HEK293 (cell line): ENCODE measurements around the gene GRK5.

Experiments used
- CTCF ChIA-PET: fragments of 350-600 bp; formaldehyde crosslinking; extraction: SDS; loops from one replicate; lab custom pipeline; 2021; ENCODE audit warnings: antibody characterized with exemption; lab: Yijun Ruan, JAX
- POLR2A ChIA-PET: fragments of 300-600 bp; formaldehyde crosslinking; extraction: SDS; loops from one replicate; lab custom pipeline; 2020; ENCODE audit warnings: antibody characterized with exemption, inconsistent platforms; lab: Yijun Ruan, JAX
- H3K27ac ChIP-seq: fragments of 200-500 bp; sonication (Bioruptor generic); 2 replicates; pipeline ENCODE4 v1.5.1; 2014; ENCODE audit warnings: low read depth, low read length, control low read depth, inconsistent platforms; ENCODE audit errors: extremely low read depth
- H3K36me3 ChIP-seq, 2 experiments: fragments of 200-500 bp in 1 of 2; sonication (Bioruptor generic) in 1 of 2; 1 replicate in 1 of 2; 2 replicates in 1 of 2; pipeline ENCODE4 v1.5.1; 2014 to 2017; ENCODE audit warnings: inconsistent platforms in 2 of 2, low read length in 2 of 2; ENCODE audit not compliant: control insufficient read depth in 2 of 2, insufficient read depth in 1 of 2
- H3K4me1 ChIP-seq: fragments of 200-500 bp; sonication (Bioruptor generic); 2 replicates; pipeline ENCODE4 v1.5.1; 2014; ENCODE audit warnings: mild to moderate bottlenecking, low read length, inconsistent platforms; ENCODE audit not compliant: control insufficient read depth, insufficient read depth
- H3K4me3 ChIP-seq: 2 replicates; pipeline ENCODE4 v1.5.1; 2011; ENCODE audit warnings: low read depth, mild to moderate bottlenecking, control low read depth, low read length, moderate library complexity
- H3K9me3 ChIP-seq: fragments of 200-500 bp; sonication (Bioruptor generic); 2 replicates; pipeline ENCODE4 v1.5.1; 2014; ENCODE audit warnings: low read depth, low read length, inconsistent platforms; ENCODE audit not compliant: control insufficient read depth, insufficient read depth
- FEZF1 ChIP-seq: fragments of 450-650 bp; formaldehyde crosslinking; IDR thresholded peaks from 2 replicates; pipeline ENCODE4 v1.5.1; 2016; ENCODE audit warnings: missing biosample characterization, missing genetic modification characterization
- GLIS1 ChIP-seq: fragments of 450-650 bp; formaldehyde crosslinking; IDR thresholded peaks from 2 replicates; pipeline ENCODE4 v1.5.1; 2016; ENCODE audit warnings: missing biosample characterization, missing genetic modification characterization
- IKZF3 ChIP-seq: fragments of 450-650 bp; IDR thresholded peaks from 2 replicates; pipeline ENCODE4 v1.5.0; 2018; ENCODE audit warnings: missing biosample characterization, mild to moderate bottlenecking, missing genetic modification characterization, moderate library complexity
- INSM2 ChIP-seq: fragments of 450-650 bp; formaldehyde crosslinking; IDR thresholded peaks from 2 replicates; pipeline ENCODE4 v1.5.1; 2016; ENCODE audit warnings: missing biosample characterization, missing genetic modification characterization
- KLF9 ChIP-seq: fragments of 450-650 bp; formaldehyde crosslinking; IDR thresholded peaks from 2 replicates; pipeline ENCODE4 v1.5.1; 2016; ENCODE audit warnings: missing biosample characterization, missing genetic modification characterization, low read depth
- OSR2 ChIP-seq: fragments of 450-650 bp; formaldehyde crosslinking; IDR thresholded peaks from 2 replicates; pipeline ENCODE4 v1.5.1; 2016; ENCODE audit warnings: missing biosample characterization, missing genetic modification characterization
- OVOL3 ChIP-seq: fragments of 450-650 bp; formaldehyde crosslinking; IDR thresholded peaks from 2 replicates; pipeline ENCODE4 v1.5.1; 2016; ENCODE audit warnings: missing biosample characterization, missing genetic modification characterization
- PRDM6 ChIP-seq: fragments of 450-650 bp; formaldehyde crosslinking; IDR thresholded peaks from 2 replicates; pipeline ENCODE4 v1.5.1; 2017; ENCODE audit warnings: missing biosample characterization, missing genetic modification characterization
- SCRT1 ChIP-seq: fragments of 450-650 bp; formaldehyde crosslinking; IDR thresholded peaks from 2 replicates; pipeline ENCODE4 v1.5.1; 2016; ENCODE audit warnings: missing biosample characterization, missing genetic modification characterization, borderline replicate concordance
- SP7 ChIP-seq: fragments of 450-650 bp; formaldehyde crosslinking; IDR thresholded peaks from 2 replicates; pipeline ENCODE4 v1.5.1; 2016; ENCODE audit warnings: missing biosample characterization, missing genetic modification characterization
- TCF7L2 ChIP-seq: IDR thresholded peaks from 2 replicates; pipeline ENCODE4 v1.6.1; 2011; ENCODE audit warnings: low read depth, mild to moderate bottlenecking, inconsistent platforms, low read length, moderate library complexity, borderline replicate concordance
- YY2 ChIP-seq: fragments of 450-650 bp; formaldehyde crosslinking; IDR thresholded peaks from 2 replicates; pipeline ENCODE4 v1.5.1; 2016; ENCODE audit warnings: missing biosample characterization, missing genetic modification characterization
- ZBTB17 ChIP-seq: fragments of 450-650 bp; formaldehyde crosslinking; IDR thresholded peaks from 2 replicates; pipeline ENCODE4 v1.5.1; 2016; ENCODE audit warnings: missing biosample characterization, missing genetic modification characterization
- ZEB2 ChIP-seq: fragments of 450-650 bp; formaldehyde crosslinking; IDR thresholded peaks from 2 replicates; pipeline ENCODE4 v1.5.1; 2016; ENCODE audit warnings: missing biosample characterization, missing genetic modification characterization
- ZNF335 ChIP-seq: fragments of 450-650 bp; formaldehyde crosslinking; conservative IDR thresholded peaks from 2 replicates; pipeline ENCODE4 v1.5.1; 2016; ENCODE audit warnings: missing biosample characterization, missing genetic modification characterization
- ZNF555 ChIP-seq: fragments of 450-650 bp; formaldehyde crosslinking; conservative IDR thresholded peaks from 2 replicates; pipeline ENCODE4 v1.5.1; 2017; ENCODE audit warnings: missing biosample characterization, mild to moderate bottlenecking, missing genetic modification characterization, inconsistent platforms
- ZNF580 ChIP-seq: fragments of 450-650 bp; formaldehyde crosslinking; IDR thresholded peaks from 2 replicates; pipeline ENCODE4 v1.5.1; 2016; ENCODE audit warnings: missing biosample characterization, missing genetic modification characterization
- ZNF600 ChIP-seq: fragments of 450-650 bp; formaldehyde crosslinking; IDR thresholded peaks from 2 replicates; pipeline ENCODE4 v1.5.1; 2016; ENCODE audit warnings: missing biosample characterization, missing genetic modification characterization
- ZNF654 ChIP-seq: fragments of 450-650 bp; formaldehyde crosslinking; IDR thresholded peaks from 2 replicates; pipeline ENCODE4 v1.5.1; 2016; ENCODE audit warnings: low read depth, missing biosample characterization, missing genetic modification characterization
- ZXDB ChIP-seq: fragments of 450-650 bp; formaldehyde crosslinking; IDR thresholded peaks from 2 replicates; pipeline ENCODE4 v1.5.1; 2016; ENCODE audit warnings: missing biosample characterization, missing genetic modification characterization
- TF ChIP-seq, protein P1 (sequence below): fragments of 450-650 bp; formaldehyde crosslinking; IDR thresholded peaks from 2 replicates; pipeline ENCODE4 v1.5.1; 2016; ENCODE audit warnings: missing biosample characterization, missing genetic modification characterization
- TF ChIP-seq, protein P2 (sequence below): fragments of 450-650 bp; formaldehyde crosslinking; IDR thresholded peaks from 2 replicates; pipeline ENCODE4 v1.5.1; 2016; ENCODE audit warnings: missing biosample characterization, missing genetic modification characterization

Gene GRK5

DNA sequence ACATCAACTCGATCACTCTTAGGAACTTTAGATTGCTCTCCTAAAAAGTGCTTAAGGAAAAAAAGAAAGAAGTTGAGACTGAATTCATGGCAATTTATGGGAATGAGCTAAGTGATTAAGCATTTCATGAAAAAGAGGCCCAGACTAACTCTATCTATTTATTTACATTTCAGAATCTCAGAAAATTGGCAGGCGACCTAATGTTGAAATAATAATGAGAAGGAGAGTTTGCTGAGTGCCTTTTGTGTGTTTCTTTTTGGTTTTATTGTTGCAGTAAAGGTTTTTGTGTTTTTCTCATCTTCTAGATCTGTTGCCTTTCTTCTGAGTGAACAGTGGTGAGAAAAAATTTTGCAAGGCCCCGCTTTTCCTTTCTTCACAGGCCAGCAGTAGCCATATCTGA, 3.8 kb downstream of the GRK5 start (continued):
- TF ChIP-seq OVOL3 (tag by site-specific recombination) (peak; percentile 83), PRDM6 (tag by site-specific recombination) (peak; percentile 100), ZXDB (tag by site-specific recombination) (peak; percentile 78), INSM2 (peak; percentile 15; the same call in 1 of the 2 replicates), ZNF654 (tag by site-specific recombination) (peak; percentile 10; the same call in 1 of the 2 replicates), FEZF1 (peak; percentile 94), TCF7L2 (0 out of 2 replicates have a peak, but pooled peaks have one; percentile 34), ZNF555 (no peak), OSR2 (tag by site-specific recombination) (peak; percentile 50; the same call in 1 of the 2 replicates)
- TF ChIP-seq, protein P1, sequence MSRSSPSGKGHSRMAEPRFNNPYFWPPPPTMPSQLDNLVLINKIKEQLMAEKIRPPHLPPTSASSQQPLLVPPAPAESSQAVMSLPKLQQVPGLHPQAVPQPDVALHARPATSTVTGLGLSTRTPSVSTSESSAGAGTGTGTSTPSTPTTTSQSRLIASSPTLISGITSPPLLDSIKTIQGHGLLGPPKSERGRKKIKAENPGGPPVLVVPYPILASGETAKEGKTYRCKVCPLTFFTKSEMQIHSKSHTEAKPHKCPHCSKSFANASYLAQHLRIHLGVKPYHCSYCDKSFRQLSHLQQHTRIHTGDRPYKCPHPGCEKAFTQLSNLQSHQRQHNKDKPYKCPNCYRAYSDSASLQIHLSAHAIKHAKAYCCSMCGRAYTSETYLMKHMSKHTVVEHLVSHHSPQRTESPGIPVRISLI = 0 out of 2 replicates have a peak, but pooled peaks have one; percentile 66

DNA sequence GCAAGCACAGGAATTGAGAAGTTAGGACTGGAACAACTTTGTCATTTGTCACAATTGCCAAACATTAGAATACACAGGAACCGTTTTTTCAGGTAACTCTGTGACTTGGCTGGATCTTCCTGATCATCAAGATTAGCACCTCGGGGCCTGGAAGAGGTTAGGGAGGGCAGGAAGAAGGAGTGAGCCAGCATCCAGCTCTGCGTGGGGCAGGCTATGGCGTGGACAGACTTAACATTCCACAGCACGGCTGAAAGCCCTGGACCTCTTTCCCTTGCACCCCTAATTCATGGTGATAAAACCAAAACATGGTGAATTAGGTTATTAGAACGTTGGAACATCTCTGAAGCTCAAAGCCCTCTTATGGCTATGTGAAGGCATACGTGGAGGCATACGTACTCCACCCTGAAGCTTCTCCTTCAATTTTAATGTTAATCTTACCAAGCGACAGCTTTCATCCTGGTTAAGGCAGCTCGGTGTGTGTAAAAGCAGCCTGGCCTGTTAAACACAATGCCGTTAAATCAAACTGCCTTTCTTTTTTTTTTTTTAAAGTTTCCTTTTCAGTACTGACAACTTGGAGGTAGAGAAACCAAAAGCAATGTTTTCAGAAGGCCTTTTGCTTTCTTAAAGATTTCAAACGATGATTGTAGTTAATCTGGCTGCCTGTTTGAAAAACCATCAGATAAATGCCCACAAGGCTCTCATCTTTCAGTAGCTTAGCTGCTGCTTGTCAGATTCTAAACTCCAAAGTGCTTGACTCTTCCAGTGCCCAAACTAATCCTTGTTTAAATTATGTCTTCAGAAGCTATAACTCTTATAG, 4.5 kb downstream of the GRK5 start:
- Histone ChIP-seq H3K27ac (peak overlapping the region; percentile 67), H3K4me1 (peaks cover 38% of the 10 kb centered on the region), H3K36me3 (no peaks in the 10 kb centered on the region), H3K9me3 (no peaks in the 10 kb centered on the region), H3K4me3 (no peak overlapping the region)
- TF ChIP-seq GLIS1 (peak; percentile 34; the same call in 1 of the 2 replicates), ZNF335 (tag by site-specific recombination) (peak; percentile 97), IKZF3 (0 out of 2 replicates have a peak, but pooled peaks have one; percentile 8), SP7 (tag by site-specific recombination) (0 out of 2 replicates have a peak, but pooled peaks have one; percentile 42), ZBTB17 (tag by site-specific recombination) (peak; percentile 22), KLF9 (tag by site-specific recombination) (no peak), ZEB2 (0 out of 2 replicates have a peak, but pooled peaks have one; percentile 11), ZNF600 (tag by site-specific recombination) (peak; percentile 78), ZNF580 (tag by site-specific recombination) (no peak), PRDM6 (tag by site-specific recombination) (peak; percentile 77), YY2 (no peak), OSR2 (tag by site-specific recombination) (peak; percentile 91), ZXDB (tag by site-specific recombination) (0 out of 2 replicates have a peak, but pooled peaks have one; percentile 12), SCRT1 (tag by site-specific recombination) (no peak)
- TF ChIP-seq, protein P2, sequence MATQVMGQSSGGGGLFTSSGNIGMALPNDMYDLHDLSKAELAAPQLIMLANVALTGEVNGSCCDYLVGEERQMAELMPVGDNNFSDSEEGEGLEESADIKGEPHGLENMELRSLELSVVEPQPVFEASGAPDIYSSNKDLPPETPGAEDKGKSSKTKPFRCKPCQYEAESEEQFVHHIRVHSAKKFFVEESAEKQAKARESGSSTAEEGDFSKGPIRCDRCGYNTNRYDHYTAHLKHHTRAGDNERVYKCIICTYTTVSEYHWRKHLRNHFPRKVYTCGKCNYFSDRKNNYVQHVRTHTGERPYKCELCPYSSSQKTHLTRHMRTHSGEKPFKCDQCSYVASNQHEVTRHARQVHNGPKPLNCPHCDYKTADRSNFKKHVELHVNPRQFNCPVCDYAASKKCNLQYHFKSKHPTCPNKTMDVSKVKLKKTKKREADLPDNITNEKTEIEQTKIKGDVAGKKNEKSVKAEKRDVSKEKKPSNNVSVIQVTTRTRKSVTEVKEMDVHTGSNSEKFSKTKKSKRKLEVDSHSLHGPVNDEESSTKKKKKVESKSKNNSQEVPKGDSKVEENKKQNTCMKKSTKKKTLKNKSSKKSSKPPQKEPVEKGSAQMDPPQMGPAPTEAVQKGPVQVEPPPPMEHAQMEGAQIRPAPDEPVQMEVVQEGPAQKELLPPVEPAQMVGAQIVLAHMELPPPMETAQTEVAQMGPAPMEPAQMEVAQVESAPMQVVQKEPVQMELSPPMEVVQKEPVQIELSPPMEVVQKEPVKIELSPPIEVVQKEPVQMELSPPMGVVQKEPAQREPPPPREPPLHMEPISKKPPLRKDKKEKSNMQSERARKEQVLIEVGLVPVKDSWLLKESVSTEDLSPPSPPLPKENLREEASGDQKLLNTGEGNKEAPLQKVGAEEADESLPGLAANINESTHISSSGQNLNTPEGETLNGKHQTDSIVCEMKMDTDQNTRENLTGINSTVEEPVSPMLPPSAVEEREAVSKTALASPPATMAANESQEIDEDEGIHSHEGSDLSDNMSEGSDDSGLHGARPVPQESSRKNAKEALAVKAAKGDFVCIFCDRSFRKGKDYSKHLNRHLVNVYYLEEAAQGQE (tag by site-specific recombination) = no peak
- TF ChIP-seq, protein P1 = 0 out of 2 replicates have a peak, but pooled peaks have one; percentile 0
- ChIA-PET POLR2A (interaction anchor here (0.6 kb wide), 1 partner anchor 328 kb away, joined by 3 read pairs; no protein-coding TSS in a partner anchor), CTCF (interaction anchor here (0.6 to 3.0 kb wide), 11 partner anchors 9 to 651 kb away, joined by 3 to 14 read pairs (median 4); no protein-coding TSS in a partner anchor)
